ENCODE results near the gene ZNF275.

GRCh38 chrX:153370293-153371055 is 36.5 kb downstream of the ZNF275 start:
- TF ChIP-seq EZH2 (IDR thresholded peaks at IDR 0.05; ENCODE audit: borderline replicate concordance, insufficient read depth, low read length, poor library complexity, severe bottlenecking) (no peak), CTCF (IDR thresholded peaks at IDR 0.05; ENCODE audit: poor library complexity, severe bottlenecking) (no peak), RAD21 (conservative IDR thresholded peaks at IDR 0.05) (no peak), REST (IDR thresholded peaks at IDR 0.05; ENCODE audit: borderline replicate concordance) (no peak), SMC3 (conservative IDR thresholded peaks at IDR 0.05; ENCODE audit: poor library complexity) (no peak), POLR2AphosphoS5 (IDR thresholded peaks at IDR 0.05) (no peak)
